Hepatocyte (in vitro differentiated cells): ENCODE results near the gene BBS9.

Experiments
- CTCF ChIP-seq: fragments of 200-600 bp; sonication (generic); IDR thresholded peaks from 2 replicates; pipeline ENCODE4 v1.5.1; 2016; ENCODE audit warnings: antibody characterized with exemption, mild to moderate bottlenecking; ENCODE audit not compliant: poor library complexity
- EZH2 ChIP-seq: fragments of 200-600 bp; sonication (generic); IDR thresholded peaks from 2 replicates; pipeline ENCODE4 v1.6.1; 2016; ENCODE audit warnings: antibody characterized with exemption, mild to moderate bottlenecking, borderline replicate concordance
- EZH2phosphoT487 ChIP-seq: fragments of 200-600 bp; sonication (generic); IDR thresholded peaks from one replicate; pipeline ENCODE4 v1.6.1; 2018; ENCODE audit warnings: antibody characterized with exemption, mild to moderate bottlenecking, low read depth, moderate library complexity; ENCODE audit not compliant: unreplicated experiment, severe bottlenecking

- TF ChIP-seq CTCF (no peak), EZH2 (no peak), EZH2phosphoT487 (no peak)
Observed at GRCh38 chr7:33248671-33249070, 119.3 kb downstream of the BBS9 start.
